ENCODE data around the gene PTGER2. TPM values are rescaled to one million over a fixed set of nuclear protein-coding genes. Genes with fewer than 3 reads are reported as not detected.

PTGER2 gene
- total RNA-seq, 2 experiments from 2014 or later = 4.3 to 4.8 TPM

DNA sequence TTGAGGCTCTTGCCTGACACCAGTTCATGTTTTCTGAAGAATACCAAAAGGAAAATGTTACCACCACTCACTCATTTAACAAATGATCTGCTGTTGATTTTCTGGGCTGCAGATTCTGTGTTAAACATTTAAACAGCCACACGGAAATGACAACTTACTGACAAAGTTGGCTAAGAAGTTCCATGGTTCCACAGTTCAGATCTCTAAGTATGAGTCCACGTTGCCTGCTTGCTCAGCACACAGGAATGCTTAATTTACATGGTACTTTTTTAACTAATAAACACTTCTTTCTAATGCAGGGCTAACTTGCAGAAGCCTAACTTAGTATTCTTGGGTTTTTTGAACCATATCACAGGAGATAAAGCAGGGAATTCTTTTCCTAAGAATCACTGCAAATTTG lies 34.7 kb downstream of the PTGER2 start:
- no peaks in the 10 kb centered on the region for H3K27me3 ChIP-seq (ENCODE audit: control insufficient read depth in 1 of 2, insufficient read depth in 2 of 2, low read length in 2 of 2)
- Mint-ChIP-seq H3K36me3 (ENCODE audit: low read depth) (no peaks in the 10 kb centered on the region), H3K4me3 (no peak overlapping the region), H3K27me3 (no peaks in the 10 kb centered on the region), H3K27ac (no peak overlapping the region), H3K4me1 (ENCODE audit: low read depth) (peaks cover 36% of the 10 kb centered on the region), H3K9me3 (no peaks in the 10 kb centered on the region)
- intact Hi-C loops (cut with DNase I, micrococcal nuclease) = no loop called here
- TF ChIP-seq, protein P1, sequence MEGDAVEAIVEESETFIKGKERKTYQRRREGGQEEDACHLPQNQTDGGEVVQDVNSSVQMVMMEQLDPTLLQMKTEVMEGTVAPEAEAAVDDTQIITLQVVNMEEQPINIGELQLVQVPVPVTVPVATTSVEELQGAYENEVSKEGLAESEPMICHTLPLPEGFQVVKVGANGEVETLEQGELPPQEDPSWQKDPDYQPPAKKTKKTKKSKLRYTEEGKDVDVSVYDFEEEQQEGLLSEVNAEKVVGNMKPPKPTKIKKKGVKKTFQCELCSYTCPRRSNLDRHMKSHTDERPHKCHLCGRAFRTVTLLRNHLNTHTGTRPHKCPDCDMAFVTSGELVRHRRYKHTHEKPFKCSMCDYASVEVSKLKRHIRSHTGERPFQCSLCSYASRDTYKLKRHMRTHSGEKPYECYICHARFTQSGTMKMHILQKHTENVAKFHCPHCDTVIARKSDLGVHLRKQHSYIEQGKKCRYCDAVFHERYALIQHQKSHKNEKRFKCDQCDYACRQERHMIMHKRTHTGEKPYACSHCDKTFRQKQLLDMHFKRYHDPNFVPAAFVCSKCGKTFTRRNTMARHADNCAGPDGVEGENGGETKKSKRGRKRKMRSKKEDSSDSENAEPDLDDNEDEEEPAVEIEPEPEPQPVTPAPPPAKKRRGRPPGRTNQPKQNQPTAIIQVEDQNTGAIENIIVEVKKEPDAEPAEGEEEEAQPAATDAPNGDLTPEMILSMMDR (IDR thresholded peaks at IDR 0.05) = no peak
- H3K36me3 ChIP-seq (ENCODE audit: insufficient read depth, low read length) = no peaks in the 10 kb centered on the region
- no peaks in the 10 kb centered on the region for H3K9me3 ChIP-seq (ENCODE audit: control insufficient read depth in 1 of 2, insufficient read depth in 1 of 2, low read length in 2 of 2)
- ATAC-seq (ENCODE audit: poor library complexity) (no peak), DNase-seq (no peak)
- H3K27ac ChIP-seq (ENCODE audit: low read depth in 1 of 2, low read length in 2 of 2) = no peak overlapping the region
- no peak overlapping the region for H3K4me3 ChIP-seq (ENCODE audit: low read length)
- ChIA-PET POLR2A (no interaction called here), CTCF (no interaction called here)
- peaks cover 32% of the 10 kb centered on the region for H3K4me1 ChIP-seq (ENCODE audit: insufficient read depth, low read length)

DNA sequence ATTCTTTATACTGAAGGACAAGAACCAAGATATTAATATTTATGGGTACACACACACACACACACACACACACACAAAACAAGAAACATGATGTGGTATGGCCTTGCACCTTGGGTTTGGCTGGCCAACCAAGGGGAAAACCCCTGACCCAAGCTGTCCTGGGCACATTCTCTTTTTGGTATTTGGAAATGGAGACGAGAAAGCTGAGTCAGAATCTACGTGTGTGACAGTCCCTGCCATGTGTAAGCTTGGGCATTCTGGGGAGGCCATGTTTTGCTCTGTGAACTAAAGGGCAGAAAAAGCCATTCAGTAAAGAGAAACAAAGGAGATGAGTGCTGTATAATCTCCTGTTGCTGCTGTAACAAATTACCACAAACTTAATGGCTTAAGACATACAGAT lies 35.6 kb downstream of the PTGER2 start:
- Mint-ChIP-seq H3K36me3 (ENCODE audit: low read depth) (no peaks in the 10 kb centered on the region), H3K27me3 (no peaks in the 10 kb centered on the region), H3K4me3 (no peak overlapping the region), H3K9me3 (no peaks in the 10 kb centered on the region), H3K27ac (no peak overlapping the region), H3K4me1 (ENCODE audit: low read depth) (peaks cover 44% of the 10 kb centered on the region)
- Histone ChIP-seq H3K9me3 (ENCODE audit: control insufficient read depth in 1 of 2, insufficient read depth in 1 of 2, low read length in 2 of 2) (no peaks in the 10 kb centered on the region), H3K4me1 (ENCODE audit: insufficient read depth, low read length) (peaks cover 37% of the 10 kb centered on the region), H3K4me3 (ENCODE audit: low read length) (no peak overlapping the region), H3K27ac (ENCODE audit: low read depth in 1 of 2, low read length in 2 of 2) (peak overlapping the region in 1 of 2 donors; percentile 19), H3K36me3 (ENCODE audit: insufficient read depth, low read length) (no peaks in the 10 kb centered on the region), H3K27me3 (ENCODE audit: control insufficient read depth in 1 of 2, insufficient read depth in 2 of 2, low read length in 2 of 2) (no peaks in the 10 kb centered on the region)
- ATAC-seq (ENCODE audit: poor library complexity) = no peak
- peak in 2 of 14 experiments; percentile 21 to 39 for DNase-seq
- TF ChIP-seq, protein P1 (IDR thresholded peaks at IDR 0.05) = no peak
- intact Hi-C loops (cut with DNase I, micrococcal nuclease) = no loop called here
- ChIA-PET POLR2A (interaction anchor here (3.0 kb wide), 1 partner anchor 36 kb away, joined by 10 read pairs; the partner anchor contains the start of gene PTGER2), CTCF (no interaction called here)

DNA sequence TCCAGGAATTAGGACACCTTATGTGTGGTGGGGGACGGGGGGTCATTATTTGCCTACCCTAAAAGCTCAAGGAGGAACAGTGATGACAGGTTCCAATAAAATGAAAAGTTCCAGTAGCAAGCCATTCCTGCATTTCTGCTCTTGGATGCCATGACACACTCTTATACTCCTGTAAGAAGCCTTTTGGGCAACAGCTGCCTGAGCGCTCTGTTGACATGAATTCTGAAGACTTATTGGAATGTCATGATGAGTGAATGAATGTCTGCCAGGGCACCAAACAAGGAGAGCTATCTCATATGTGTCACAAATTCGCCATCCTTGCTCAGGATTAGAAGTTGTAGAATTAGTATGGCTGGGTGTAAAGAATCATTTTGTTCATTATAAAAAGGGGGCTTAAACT lies 36.3 kb downstream of the PTGER2 start:
- TF ChIP-seq, protein P1 (IDR thresholded peaks at IDR 0.05) = no peak
- Histone ChIP-seq H3K27ac (ENCODE audit: low read depth in 1 of 2, low read length in 2 of 2) (peak overlapping the region in 1 of 2 donors; percentile 67), H3K4me3 (ENCODE audit: low read length) (no peak overlapping the region), H3K27me3 (ENCODE audit: control insufficient read depth in 1 of 2, insufficient read depth in 2 of 2, low read length in 2 of 2) (no peaks in the 10 kb centered on the region), H3K4me1 (ENCODE audit: insufficient read depth, low read length) (peaks cover 42% of the 10 kb centered on the region), H3K9me3 (ENCODE audit: control insufficient read depth in 1 of 2, insufficient read depth in 1 of 2, low read length in 2 of 2) (no peaks in the 10 kb centered on the region), H3K36me3 (ENCODE audit: insufficient read depth, low read length) (no peaks in the 10 kb centered on the region)
- no peak for ATAC-seq (ENCODE audit: poor library complexity)
- intact Hi-C loops (cut with DNase I, micrococcal nuclease) = no loop called here
- no peak for DNase-seq
- ChIA-PET CTCF (no interaction called here), POLR2A (interaction anchor here (3.0 kb wide), 1 partner anchor 36 kb away, joined by 10 read pairs; the partner anchor contains the start of gene PTGER2)
- Mint-ChIP-seq H3K4me1 (ENCODE audit: low read depth) (peaks cover 49% of the 10 kb centered on the region), H3K9me3 (no peaks in the 10 kb centered on the region), H3K4me3 (no peak overlapping the region), H3K36me3 (ENCODE audit: low read depth) (no peaks in the 10 kb centered on the region), H3K27ac (peak overlapping the region; percentile 81), H3K27me3 (no peaks in the 10 kb centered on the region)
